DMS 273 treated with DMSO at 0.1 percent for 48 hours (cell line): Measurements from ENCODE around the gene MSTN.
A peak's percentile ranks its signal among the peaks of the same experiment; 100 is the strongest.

ENCODE experiments used
- DNase-seq: peaks from one replicate; lab custom pipeline; 2025; lab: John Stamatoyannopoulos, UW

MSTN gene

DNA sequence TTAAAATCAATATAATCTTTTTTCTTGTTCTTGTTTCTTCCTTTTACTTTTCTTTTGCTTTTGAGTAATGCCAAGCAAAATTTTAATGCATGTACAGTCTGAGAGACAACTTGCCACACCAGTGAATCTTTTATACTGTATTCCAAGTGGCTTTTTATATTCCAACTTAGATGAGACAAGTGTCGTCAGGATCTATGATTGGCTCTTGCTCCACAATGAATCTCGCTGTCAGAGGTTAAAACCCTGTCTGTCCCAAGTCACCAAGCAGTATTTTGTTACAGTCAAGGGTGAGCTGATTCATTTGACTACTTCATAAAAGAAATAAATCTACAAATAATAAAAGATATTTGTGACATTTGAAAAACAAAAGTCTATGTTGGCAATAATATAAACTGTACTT is at the start of gene MSTN:
Gene MSTN (minus strand): TSS at position 129 of the 400 bp plus-strand sequence. CDS start 133 bp downstream, outside the sequence.
- no peak for DNase-seq

GRCh38 chr2:190111166-190111565 is 48.6 kb upstream of the MSTN start:
- no peak for DNase-seq

DNA sequence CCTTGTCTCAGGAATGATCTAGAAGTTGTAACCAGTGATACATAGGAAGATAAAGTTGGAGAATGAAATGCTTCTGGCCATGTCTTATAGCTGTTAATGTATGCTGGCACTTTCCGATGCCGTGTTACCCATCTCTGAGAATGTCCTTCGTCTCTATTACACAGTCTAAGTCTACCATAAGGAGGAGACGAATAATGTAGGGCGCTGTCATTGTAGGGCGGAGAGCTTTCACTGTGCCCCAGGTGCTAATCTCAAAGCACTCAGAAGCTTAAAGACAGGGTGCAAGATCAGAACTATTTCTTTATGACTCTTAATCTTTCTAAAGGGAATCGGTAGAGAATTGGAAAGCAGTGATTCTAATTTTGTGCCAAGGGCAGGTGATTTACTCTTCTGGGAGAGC is 48.2 kb upstream of the MSTN start:
- no peak for DNase-seq

DNA sequence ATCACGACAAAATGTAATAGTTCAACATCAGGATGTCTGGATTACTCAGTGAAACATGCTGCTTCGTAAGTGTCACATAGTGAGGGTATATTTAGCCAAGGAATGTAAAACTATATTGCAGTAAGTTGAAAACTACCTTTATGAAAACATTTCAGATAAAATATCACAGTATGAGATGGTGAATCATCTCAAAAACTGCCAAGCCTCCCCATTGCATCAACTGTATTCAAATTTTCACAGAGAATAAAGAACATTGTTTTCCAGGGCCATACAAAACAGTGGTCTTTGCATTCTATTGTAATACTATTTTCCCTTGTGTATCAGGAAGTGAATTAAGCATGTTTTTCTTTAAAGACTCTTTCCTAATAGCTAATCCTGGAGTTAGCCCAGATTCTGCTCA is 47.6 kb upstream of the MSTN start:
- DNase-seq, result no peak

DNA sequence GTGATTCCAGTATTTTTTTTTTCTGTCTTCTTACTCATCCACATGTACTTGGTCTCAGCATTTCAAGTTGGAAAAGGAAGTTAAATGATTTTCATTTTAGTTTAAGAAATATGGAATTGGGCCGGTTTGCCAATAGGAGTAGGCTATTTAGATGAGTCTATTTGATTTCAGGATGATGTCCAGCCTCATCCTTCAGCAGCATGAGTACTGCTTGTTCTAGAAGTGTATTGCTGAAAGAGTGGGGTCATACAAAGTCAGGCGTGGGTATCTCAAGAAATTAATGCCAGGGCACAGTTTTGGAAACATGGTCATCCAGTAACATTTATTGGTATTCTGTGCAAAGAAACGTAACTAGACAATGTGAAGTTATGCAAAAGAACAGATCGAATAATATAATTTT is 44.9 kb upstream of the MSTN start:
- DNase-seq, result no peak

DNA sequence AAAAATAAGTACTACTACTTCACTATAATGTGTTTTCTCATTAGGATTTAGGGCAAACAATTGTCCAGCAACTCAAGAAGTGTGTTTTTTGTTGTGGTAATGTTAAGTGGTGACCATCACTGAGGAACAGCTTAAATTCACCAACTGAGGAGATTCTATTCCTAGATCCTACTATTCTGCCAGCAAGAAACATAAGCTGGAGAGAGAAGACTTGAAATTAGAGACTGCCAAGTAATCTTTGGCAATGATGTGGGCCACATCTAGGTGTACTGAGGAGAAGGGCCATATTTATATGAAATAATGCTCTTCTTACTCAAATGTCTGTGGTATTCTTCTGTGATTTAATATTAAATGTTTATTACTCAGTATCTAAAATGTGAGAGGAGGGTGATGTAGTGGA is 44.3 kb upstream of the MSTN start:
- no peak for DNase-seq

DNA sequence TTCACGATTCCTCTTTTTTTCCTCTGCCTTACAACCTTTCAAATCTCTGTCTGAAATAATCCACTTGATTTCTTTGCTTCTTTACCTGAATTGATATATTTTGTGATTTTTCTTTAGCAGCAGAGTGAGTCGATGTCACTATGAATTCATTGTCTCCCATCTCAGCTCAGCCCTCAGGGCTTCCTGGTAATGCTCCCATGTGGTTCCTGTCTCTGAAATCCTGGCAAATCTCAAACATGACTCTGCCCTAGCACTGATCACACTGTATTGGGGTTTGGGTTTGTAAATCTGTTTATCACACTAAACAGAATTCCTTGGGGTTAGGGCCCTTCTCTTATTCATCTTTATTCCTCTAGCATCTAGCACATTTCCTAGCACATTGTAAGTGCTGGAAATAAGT is 43.0 kb upstream of the MSTN start:
- DNase-seq, result no peak

DNA sequence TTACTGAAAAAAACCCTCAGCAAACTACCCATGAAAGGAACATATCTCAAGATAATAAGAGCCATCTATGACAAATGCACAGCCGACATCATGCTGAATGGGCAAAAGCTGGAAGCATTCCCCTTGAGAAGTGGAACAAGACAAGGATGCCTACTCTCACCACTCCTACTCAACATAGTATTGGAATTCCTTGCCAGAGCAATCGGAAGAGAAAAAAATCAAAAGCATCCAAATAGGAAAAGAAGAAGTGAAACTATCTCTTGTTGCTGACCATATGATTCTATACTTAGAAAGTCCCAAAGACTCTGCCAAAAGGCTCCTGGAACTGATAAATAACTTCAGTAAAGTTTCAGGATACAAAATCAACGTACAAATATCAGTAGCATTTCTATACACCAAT is 40.6 kb upstream of the MSTN start:
- no peak for DNase-seq

GRCh38 chr2:190099890-190100697 is 37.6 kb upstream of the MSTN start:
- DNase-seq, result no peak

- no peak for DNase-seq
Measured at GRCh38 chr2:190098851-190099250, 36.3 kb upstream of the MSTN start.

- no peak for DNase-seq
Measured at GRCh38 chr2:190097115-190097514, 34.6 kb upstream of the MSTN start.

DNA sequence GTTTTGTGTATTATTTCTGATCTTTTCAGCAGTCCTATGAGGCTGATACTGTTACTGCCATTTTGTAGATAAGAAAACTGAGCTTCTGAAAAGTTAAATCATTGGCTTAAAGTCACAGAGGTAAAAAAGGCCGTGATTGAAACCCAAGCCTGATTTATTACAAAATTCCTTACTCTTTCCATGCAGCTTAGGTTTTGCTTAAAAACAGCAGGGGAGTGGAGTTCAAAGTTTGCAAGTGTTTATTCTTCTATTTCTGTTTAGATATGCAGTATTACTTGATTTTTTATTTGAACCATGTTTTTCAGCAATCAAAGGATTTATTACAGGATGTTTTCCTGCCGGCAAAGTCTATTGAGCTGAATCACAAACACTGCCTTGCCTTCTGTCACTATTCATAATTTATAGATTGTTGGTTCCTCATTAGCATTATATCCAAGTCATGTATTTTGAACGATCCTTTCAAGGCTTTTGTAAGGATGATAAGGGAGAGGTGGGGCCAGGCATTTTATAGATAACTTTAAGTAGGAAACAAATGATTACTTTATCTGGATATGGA is 31.9 kb upstream of the MSTN start:
- no peak for DNase-seq

GRCh38 chr2:190093793-190094192 is 31.3 kb upstream of the MSTN start:
- no peak for DNase-seq

DNA sequence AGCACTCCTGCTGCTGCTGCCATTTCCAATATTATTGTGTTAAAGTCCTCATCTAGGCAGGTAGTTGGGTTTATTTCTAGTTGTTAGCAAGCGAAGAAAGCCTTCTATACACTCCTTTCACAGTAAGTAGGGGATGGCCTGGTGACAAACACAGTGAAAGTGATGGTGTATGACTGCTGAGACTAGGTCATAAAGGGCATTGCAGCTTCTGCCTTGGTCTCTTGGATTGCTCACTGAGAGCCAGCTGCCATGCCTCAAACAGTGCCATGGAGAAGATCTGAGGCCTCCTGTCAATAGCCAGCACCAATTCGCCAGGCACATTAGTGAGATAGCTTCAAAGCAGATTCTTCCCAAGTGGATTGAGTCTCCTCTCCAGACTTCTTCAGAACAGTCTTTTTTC is 27.6 kb upstream of the MSTN start:
- no peak for DNase-seq

DNA sequence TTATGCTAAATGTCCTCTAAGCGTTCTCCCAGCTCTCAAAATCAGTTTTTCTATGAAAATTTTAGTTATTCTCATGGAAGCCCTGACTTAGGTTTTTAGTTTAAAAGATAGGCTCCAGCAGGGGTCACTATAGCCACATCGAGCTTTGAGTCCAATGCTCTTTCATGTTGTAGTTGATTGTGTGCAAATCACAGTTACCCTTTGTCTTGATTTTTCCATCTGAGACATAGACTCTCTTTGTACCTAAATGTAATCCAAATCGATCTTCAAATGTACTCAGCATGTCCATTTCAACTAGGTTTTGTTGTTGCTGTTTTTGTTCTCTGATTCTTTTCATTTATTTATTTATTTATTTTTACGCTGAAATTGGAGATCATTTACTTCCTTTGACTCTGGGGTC is 26.4 kb upstream of the MSTN start:
- DNase-seq, result peak; percentile 37

DNA sequence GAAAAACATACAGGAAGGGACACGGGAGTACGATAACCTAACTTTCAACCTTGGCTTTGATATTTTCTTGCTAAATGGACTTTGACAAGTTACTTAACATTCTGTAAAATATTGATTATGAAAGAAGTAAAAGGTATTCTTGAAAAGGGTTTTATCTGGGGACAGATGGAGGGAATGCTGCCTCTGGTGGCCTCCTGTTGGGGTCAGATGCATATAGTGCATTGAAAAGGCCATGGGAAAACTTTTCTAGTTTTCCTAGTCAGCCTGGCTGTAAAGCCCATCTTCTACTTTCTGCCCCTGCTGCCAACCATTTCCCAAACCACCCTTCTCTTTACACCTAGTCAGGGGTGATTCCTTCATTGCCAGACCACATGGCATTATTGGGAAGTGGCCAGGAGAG is 22.2 kb upstream of the MSTN start:
- DNase-seq, result no peak

DNA sequence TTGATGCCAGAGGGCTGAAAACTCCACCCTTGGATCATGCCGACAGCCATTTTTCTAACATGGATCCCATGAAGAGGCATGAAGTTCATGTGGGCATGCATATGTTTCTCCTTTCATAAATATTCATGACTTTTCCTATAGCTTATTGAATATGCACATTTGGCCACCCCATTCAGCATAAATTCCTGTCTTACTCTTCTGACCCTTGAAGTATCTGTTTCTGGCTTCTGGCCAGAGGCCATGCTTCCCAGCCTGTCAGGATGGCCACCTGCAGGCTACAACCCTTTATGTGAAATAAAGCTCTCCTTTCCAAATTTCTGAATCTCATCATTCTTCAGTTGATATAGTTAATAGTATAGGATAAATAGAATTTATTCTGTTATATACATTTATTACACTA is 19.6 kb upstream of the MSTN start:
- DNase-seq, result no peak

GRCh38 chr2:190080527-190081049 is 18.1 kb upstream of the MSTN start:
- DNase-seq, result no peak

- no peak for DNase-seq
Measured at GRCh38 chr2:190079160-190079559, 16.6 kb upstream of the MSTN start.

DNA sequence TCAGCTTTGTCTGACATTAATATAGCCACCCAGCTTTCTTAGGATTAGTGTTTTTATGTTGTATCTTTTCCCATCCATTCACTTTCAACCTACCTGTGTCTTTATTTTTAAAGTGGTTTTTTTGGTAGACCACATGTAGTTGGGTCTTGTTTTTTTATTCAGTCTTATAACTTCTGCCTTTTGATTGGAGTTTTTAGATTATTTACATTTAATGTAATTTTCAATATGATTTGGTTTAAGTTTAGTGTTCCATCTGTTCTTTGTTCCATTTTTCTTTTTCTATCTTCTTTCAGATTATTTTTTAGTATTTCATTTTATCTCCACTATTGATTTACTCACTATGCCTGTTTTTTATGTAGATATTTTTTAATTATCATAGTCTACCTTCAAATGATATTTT is 13.1 kb upstream of the MSTN start:
- DNase-seq, result no peak

GRCh38 chr2:190069936-190070696 is 7.6 kb upstream of the MSTN start:
- DNase-seq, result peak; percentile 48

DNA sequence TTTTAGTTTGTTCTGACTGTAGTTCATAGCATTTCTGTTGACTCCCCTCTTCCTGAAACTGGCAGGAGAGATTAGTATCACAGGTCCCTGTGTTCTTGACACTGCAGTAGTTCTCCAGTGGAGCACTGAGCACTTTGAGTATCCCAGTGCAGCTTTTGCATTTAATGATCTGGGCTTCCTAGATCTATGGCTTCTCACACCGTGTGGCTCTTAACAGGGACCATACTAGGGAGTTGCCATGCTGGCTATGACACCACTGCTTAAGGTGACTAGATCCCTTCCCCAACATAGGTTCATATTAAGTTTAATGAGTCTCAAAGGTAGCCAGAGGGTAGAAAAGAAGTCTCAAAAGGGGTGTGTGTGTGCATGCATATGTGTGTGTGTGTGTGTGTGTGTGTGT is 6.2 kb upstream of the MSTN start:
- DNase-seq, result no peak

GRCh38 chr2:190065839-190066238 is 3.3 kb upstream of the MSTN start:
- DNase-seq, result no peak
